NT2/D1 (cell line): Measurements from ENCODE around the gene PLD1.

Source experiments
- DNase-seq: peaks from one replicate; pipeline ENCODE4 v3.0.0-alpha.2; 2011; ENCODE audit warnings: low read depth, low spot score
- H3K27me3 ChIP-seq: 2 replicates; pipeline ENCODE4 v1.6.0; 2011; ENCODE audit warnings: mild to moderate bottlenecking; ENCODE audit not compliant: insufficient read length, insufficient read depth
- H3K36me3 ChIP-seq: 2 replicates; pipeline ENCODE4 v1.6.1; 2011; ENCODE audit warnings: mild to moderate bottlenecking, low read length, mixed read lengths; ENCODE audit not compliant: insufficient read depth, insufficient read length
- H3K4me1 ChIP-seq: 2 replicates; pipeline ENCODE4 v1.5.1; 2011; ENCODE audit not compliant: insufficient read depth, insufficient read length
- H3K4me3 ChIP-seq: 2 replicates; pipeline ENCODE4 v1.5.1; 2011; ENCODE audit warnings: low read depth; ENCODE audit not compliant: insufficient read length
- H3K9ac ChIP-seq: 2 replicates; pipeline ENCODE4 v1.6.0; 2011; ENCODE audit warnings: low read depth; ENCODE audit not compliant: insufficient read length
- H3K9me3 ChIP-seq: 2 replicates; pipeline ENCODE4 v1.5.1; 2011; ENCODE audit warnings: mild to moderate bottlenecking, low read length; ENCODE audit not compliant: insufficient read depth
- SUZ12 ChIP-seq: IDR thresholded peaks from 2 replicates; pipeline ENCODE4 v1.6.1; 2011; ENCODE audit not compliant: insufficient read length, insufficient read depth; ENCODE audit errors: extremely low read depth
- YY1 ChIP-seq: IDR thresholded peaks from 2 replicates; pipeline ENCODE4 v1.6.1; 2011; ENCODE audit not compliant: insufficient read length, insufficient read depth
- ZNF274 ChIP-seq: IDR thresholded peaks from 2 replicates; pipeline ENCODE4 v1.6.1; 2011; ENCODE audit warnings: mild to moderate bottlenecking, low read depth, low read length

Gene PLD1

DNA sequence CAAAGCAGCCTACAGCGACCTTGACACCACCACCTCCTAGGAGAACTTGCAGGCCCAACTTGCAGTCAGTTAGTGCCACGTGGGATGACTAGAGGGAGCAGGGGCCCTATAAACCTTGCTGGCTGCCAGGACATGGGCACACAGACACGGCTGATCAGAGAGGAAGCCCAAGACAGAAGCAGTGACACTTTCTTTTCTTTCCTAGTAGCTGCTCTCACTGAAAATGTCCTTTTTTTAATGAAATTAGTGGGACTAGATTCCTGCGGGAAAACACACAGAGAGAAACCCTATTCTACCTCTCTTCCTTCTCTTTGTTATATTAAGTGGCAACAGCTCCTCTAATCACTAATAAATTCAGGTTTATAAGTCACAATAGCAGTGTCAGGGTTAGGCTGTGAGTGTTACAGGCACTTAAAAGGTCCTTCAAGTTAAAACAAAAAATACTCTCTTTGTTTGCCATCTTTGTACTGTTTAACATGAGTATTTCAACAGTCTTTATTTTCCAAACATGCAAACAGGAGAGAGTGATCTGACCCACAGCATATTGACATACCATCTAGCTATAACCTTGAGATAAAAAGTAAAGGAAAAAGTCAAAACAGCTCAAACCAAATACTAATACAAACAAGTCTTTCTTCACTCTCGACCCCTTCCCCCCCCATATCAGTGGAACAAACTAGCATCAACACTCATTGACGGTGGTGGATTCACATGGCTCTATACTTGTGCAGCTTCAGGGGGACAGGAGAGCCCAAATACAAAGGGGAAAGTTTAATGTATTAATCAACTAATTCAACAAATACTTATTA is 30.7 kb upstream of the PLD1 start:
- no peak for DNase-seq
- Histone ChIP-seq H3K4me3 (no peak overlapping the region), H3K27me3 (no peaks in the 10 kb centered on the region), H3K9ac (no peak overlapping the region), H3K9me3 (no peaks in the 10 kb centered on the region), H3K36me3 (no peaks in the 10 kb centered on the region), H3K4me1 (no peaks in the 10 kb centered on the region)
- no peak for TF ChIP-seq SUZ12

DNA sequence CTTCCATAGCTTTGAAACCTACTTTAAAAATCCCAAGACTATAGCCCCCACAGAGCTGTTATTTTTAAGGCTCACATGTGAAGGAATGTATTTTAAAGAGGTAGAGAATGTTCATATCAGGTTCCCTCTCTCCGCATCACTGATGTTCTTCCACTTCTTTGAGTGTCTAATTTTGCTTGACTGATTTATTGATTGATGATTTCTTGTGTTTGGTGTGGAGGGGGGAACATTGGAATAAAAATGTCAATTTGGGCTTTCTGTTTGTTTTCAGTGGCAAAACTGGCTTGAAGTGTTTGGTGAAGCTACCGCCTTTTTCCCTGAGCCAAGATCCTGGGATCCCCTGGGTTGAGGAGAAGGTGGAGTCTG is 30.1 kb upstream of the PLD1 start:
- no peaks in the 10 kb centered on the region for H3K27me3 ChIP-seq
- no peak for DNase-seq
- H3K4me3 ChIP-seq = no peak overlapping the region
- no peaks in the 10 kb centered on the region for H3K36me3 ChIP-seq
- H3K4me1 ChIP-seq = no peaks in the 10 kb centered on the region
- TF ChIP-seq SUZ12 (no peak), YY1 (no peak)
- H3K9me3 ChIP-seq = no peaks in the 10 kb centered on the region
- no peak overlapping the region for H3K9ac ChIP-seq

DNA sequence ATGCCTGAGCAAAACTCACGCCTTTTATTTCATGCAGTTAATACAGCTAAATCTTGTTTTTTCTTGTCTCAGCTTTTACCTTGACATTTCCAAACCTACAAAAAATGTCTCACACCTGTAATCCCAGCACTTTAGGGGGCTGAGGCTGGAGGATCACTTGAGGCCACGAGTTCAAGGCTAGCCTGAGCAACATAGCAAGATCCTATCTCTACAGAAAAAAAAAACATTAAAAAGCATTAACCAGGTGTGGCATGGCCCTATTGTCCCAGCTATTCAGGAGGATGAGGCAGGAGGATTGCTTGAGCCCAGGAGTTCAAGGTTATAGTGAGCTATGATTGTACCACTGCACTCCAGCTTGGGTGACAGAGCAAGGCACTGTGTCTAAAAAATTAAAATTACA is 29.0 kb upstream of the PLD1 start:
- Histone ChIP-seq H3K27me3 (no peaks in the 10 kb centered on the region), H3K36me3 (no peaks in the 10 kb centered on the region), H3K4me3 (no peak overlapping the region), H3K4me1 (no peaks in the 10 kb centered on the region), H3K9me3 (no peaks in the 10 kb centered on the region), H3K9ac (no peak overlapping the region)
- DNase-seq = no peak
- TF ChIP-seq SUZ12 = no peak
- TF ChIP-seq YY1 = no peak
- TF ChIP-seq ZNF274 = no peak

DNA sequence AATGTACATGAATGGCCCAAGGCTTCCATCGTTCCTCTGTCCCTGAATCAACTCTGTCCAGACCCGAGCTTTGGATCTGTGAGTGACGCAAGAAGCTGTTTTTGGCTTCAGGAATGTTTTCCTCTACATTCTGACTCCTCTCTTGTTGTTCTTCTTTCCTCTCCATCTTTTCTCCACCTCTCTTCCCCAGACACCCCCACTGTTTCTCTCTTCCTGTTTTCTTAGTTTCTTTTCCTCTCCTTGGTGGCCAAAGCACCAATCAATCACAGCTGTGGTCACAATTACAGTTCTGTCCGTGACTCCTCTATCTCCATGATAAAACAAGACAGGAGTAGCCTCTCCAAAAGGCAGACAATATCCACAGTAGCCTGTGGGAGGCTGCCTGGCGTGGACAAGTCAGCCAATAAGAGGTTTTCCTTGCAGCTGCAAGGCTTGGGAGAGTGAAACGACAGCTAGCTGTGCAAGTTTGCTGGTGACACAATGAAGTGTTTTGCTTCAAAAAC is 28.0 kb upstream of the PLD1 start:
- no peaks in the 10 kb centered on the region for H3K4me1 ChIP-seq
- H3K36me3 ChIP-seq = no peaks in the 10 kb centered on the region
- DNase-seq = peak; percentile 16
- H3K9ac ChIP-seq = no peak overlapping the region
- no peak overlapping the region for H3K4me3 ChIP-seq
- no peaks in the 10 kb centered on the region for H3K27me3 ChIP-seq
- no peaks in the 10 kb centered on the region for H3K9me3 ChIP-seq
- TF ChIP-seq YY1 (no peak), ZNF274 (no peak), SUZ12 (no peak)

DNA sequence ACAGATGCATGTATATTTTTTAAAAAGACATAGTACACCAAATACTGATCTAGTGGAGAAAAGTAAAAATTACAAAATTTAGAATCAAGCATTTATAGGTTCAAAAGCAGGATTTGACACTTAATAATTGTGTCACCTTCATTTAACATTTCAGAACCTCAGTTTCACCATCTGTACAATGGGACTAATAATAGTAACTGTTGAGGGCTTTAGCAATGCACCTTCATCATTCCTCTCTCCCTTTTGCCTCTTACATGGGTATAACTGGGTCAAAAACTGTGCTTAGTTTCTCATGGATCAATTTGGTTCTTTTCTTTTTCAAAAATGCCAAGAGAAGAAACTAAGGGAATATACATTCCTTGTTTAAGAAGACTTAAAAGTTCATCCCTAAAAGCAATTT is 27.4 kb upstream of the PLD1 start:
- no peak overlapping the region for H3K4me3 ChIP-seq
- DNase-seq = no peak
- H3K4me1 ChIP-seq = no peaks in the 10 kb centered on the region
- no peaks in the 10 kb centered on the region for H3K27me3 ChIP-seq
- H3K9me3 ChIP-seq = no peaks in the 10 kb centered on the region
- TF ChIP-seq ZNF274 = no peak
- no peak for TF ChIP-seq SUZ12
- TF ChIP-seq YY1 = no peak
- no peak overlapping the region for H3K9ac ChIP-seq
- H3K36me3 ChIP-seq = no peaks in the 10 kb centered on the region

DNA sequence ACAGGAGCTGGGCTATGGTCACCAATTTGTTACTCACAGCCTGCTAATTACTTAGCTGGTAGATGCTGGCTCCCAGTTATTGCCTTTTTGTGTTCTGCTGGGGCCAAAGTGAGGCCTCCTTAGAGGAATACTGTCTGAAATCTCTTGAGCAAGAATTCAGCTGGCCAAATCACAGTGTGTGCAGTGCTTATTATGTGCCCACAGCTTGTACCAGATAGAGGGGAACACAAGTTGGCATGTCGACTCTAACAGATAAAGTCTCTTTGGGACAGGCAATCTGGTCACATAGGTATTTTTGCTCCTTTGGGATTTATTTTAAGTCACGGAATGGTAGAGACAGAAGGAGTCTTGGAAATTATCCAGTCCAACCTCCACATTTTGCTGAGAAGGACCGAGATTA is 26.6 kb upstream of the PLD1 start:
- Histone ChIP-seq H3K36me3 (no peaks in the 10 kb centered on the region), H3K4me3 (no peak overlapping the region), H3K27me3 (no peaks in the 10 kb centered on the region), H3K9ac (no peak overlapping the region), H3K4me1 (no peaks in the 10 kb centered on the region), H3K9me3 (no peaks in the 10 kb centered on the region)
- no peak for TF ChIP-seq YY1
- TF ChIP-seq ZNF274 = no peak
- no peak for TF ChIP-seq SUZ12
- no peak for DNase-seq

DNA sequence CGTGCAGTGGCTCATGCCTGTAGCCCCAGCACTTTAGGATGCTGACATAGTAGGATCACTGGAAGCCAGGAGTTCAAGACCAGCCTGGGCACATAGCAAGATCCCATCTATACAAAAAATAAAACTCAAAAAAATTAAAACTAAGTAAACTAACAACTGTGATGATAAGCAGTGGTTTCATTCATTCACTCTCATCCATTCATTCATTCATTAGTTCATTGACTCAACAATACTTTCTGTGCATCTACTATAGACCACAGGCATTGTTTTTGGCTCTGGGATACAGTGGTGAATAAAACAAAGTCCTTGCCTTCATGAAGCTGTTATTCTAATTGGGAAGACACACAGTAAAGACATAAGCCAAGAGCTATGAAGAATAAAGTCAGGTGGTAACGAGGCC is 25.3 kb upstream of the PLD1 start:
- Histone ChIP-seq H3K27me3 (no peaks in the 10 kb centered on the region), H3K9ac (no peak overlapping the region), H3K4me1 (no peaks in the 10 kb centered on the region), H3K4me3 (no peak overlapping the region), H3K9me3 (no peaks in the 10 kb centered on the region), H3K36me3 (no peaks in the 10 kb centered on the region)
- TF ChIP-seq YY1 = no peak
- no peak for TF ChIP-seq ZNF274
- no peak for TF ChIP-seq SUZ12
- no peak for DNase-seq

DNA sequence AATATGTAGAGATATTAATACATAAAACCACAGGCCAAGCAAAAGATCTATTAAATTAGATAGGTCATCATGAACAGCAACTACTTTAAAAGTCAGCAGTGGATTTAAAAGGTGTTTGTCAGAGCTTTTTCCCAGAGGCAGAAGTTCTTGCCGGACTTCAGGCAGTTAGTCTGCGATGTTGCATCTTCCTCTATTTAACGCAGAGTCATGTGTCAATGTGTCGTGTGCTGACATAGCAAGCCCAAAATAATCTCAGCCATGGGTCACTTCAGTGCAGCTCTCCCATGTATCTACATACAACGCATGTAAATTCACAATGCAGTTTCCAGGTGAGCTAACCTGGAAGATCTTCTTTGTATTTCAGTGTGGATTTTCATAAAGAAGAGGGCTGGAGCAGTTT is 24.8 kb upstream of the PLD1 start:
- no peaks in the 10 kb centered on the region for H3K27me3 ChIP-seq
- no peak overlapping the region for H3K9ac ChIP-seq
- H3K4me3 ChIP-seq = no peak overlapping the region
- no peaks in the 10 kb centered on the region for H3K36me3 ChIP-seq
- H3K9me3 ChIP-seq = no peaks in the 10 kb centered on the region
- no peak for DNase-seq
- TF ChIP-seq YY1 (no peak), ZNF274 (no peak), SUZ12 (no peak)
- no peaks in the 10 kb centered on the region for H3K4me1 ChIP-seq
